LNCAP (cell line): ENCODE data around the gene CDH13.

Source experiments
- CTCF ChIP-seq: fragments of 450-650 bp; IDR thresholded peaks from 2 replicates; pipeline ENCODE4 v1.5.1; 2017; ENCODE audit warnings: mild to moderate bottlenecking

The CDH13 gene

DNA sequence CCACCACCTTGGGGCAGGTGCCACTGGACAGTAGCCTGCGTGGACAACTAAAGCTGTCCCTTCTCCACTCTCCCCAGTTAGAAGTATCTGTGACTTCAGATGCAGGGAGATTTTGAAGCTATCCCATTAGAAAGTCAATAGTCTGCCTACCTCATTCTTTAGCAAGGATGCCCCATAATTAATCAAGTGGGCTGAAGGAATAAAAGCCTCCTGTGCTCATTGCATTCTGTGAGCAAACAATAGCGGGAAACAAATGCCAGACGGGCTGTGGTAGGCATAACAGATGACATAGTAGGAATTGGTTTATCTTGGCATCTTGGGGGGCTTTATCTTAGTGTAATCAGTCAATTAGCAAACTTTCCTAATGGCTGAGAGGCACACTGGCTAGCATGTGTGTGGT, 1084.3 kb downstream of the CDH13 start:
- TF ChIP-seq CTCF, result no peak

GRCh38 chr16:83713597-83713996, 1086.8 kb downstream of the CDH13 start:
- TF ChIP-seq CTCF, result no peak

DNA sequence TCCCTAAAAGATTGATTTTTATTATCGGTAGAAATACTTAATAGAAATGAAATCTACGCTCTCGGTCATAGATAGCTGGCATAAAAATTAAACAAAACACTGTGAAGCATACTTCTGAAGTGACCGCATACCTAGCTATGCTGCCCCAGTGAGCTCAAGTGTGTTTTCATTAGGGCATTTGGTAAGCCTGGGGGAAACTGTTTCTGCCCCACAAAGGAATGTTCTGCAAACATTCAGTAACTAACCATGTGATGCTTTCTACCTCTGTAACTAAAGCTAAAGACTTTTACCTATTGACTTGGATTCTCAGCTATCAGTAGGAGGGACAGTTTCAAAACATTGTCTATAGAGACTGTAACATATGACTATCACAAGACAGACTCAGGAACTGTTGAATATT, 1087.5 kb downstream of the CDH13 start:
- TF ChIP-seq CTCF, result no peak

DNA sequence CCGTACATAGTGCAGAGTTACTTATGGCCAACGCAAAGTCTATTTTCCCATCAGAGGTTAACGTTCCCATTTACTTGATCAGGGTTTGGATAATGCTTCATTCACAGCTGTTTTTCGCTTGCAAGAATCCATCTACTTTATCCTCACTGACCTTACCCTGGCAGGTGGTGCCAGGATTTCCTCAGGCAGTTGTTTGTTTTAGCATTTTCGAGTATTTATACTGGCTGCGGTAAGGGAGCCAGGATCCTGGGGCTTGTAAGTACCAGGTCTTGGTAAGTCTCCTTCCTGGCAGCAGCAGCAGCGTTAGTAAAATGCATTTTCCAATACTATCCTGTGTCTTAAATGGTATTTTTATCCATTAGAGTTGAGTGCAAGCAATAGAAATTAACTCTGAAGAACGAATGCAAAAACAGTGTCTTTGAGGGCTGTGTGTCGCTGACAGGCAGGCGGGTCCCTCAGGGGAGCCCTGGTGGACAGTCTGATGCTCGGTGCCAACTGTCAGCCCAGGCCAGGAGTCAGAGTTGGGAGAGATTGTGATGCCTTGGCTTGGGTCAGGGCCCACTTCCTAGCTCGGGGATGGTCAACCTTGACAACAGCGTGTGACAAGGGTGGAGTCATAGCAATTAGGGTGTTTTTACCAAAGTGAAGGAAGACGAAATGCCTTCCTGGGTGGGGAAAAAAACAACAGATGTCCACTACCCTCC, 1088.6 kb downstream of the CDH13 start:
- TF ChIP-seq CTCF, result no peak

DNA sequence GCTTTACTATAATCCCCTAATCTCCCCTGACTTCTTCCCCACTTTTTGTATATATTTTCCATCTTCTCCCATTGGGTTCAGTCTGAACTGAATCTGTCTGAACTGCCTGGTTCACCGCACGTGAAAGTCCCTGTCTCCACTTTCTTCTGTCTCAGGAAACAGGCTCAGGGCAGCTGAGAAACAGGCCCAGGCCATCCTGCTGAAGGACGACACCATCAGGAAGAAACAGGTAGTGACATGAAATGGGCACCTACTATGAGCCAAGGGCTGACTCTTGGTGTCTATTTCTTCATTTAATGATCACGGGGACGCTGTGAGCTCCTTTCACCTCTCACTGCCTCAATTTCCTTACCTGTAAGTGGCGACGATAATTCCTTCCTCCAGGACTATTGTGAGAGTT, 1090.5 kb downstream of the CDH13 start:
- TF ChIP-seq CTCF, result no peak

- TF ChIP-seq CTCF, result no peak
Observed at GRCh38 chr16:83717814-83718213, 1091.0 kb downstream of the CDH13 start.

GRCh38 chr16:83720213-83720612, 1093.4 kb downstream of the CDH13 start:
- TF ChIP-seq CTCF, result no peak

- TF ChIP-seq CTCF, result no peak
Observed at GRCh38 chr16:83720981-83721380, 1094.2 kb downstream of the CDH13 start.
